Right atrium auricular region (tissue), 2 donors: Measurements from ENCODE around the gene ZNF775. TPM values are rescaled to one million over a fixed set of nuclear protein-coding genes. Genes with fewer than 3 reads are reported as not detected.

Source experiments
- DNase-seq: peaks from one replicate; pipeline ENCODE4 v3.0.0-alpha.2; 2019; ENCODE audit warnings: low spot score
- H3K27ac ChIP-seq, 2 donors: fragments of 200-600 bp; sonication (generic); 1 replicate in 1 of 2; 2 replicates in 1 of 2; pipeline ENCODE4 v1.5.1; 2016 to 2019
- H3K27me3 ChIP-seq, 2 donors: fragments of 200-600 bp; sonication (generic); one replicate each; pipeline versions ENCODE4 v1.5.1 to v1.6.0; 2017 to 2019
- H3K36me3 ChIP-seq: fragments of 200-600 bp; sonication (generic); one replicate; pipeline ENCODE4 v1.5.1; 2016
- H3K4me1 ChIP-seq, 2 donors: fragments of 200-600 bp; sonication (generic); one replicate each; pipeline versions ENCODE4 v1.5.1 to v1.6.0; 2017 to 2019
- H3K4me3 ChIP-seq, 2 donors: fragments of 200-600 bp; sonication (generic); 1 replicate in 1 of 2; 2 replicates in 1 of 2; pipeline ENCODE4 v1.5.1; 2017 to 2019; ENCODE audit warnings: mild to moderate bottlenecking in 1 of 2, moderate library complexity in 1 of 2
- H3K9me3 ChIP-seq, 2 donors: fragments of 200-600 bp; sonication (generic); one replicate each; pipeline ENCODE4 v1.5.1; 2019
- total RNA-seq, 2 donors: library from RNA; depleted of rRNA; stranded (reverse); fragments of >200 nt; gene quantifications; one replicate each; pipeline ENCODE4 v1.1.0, GENCODE V29; 2016
- TF ChIP-seq, protein P1 (sequence below), 2 donors: fragments of 200-600 bp; sonication (generic); IDR thresholded peaks; one replicate each; pipeline ENCODE4 v1.5.1; 2019; ENCODE audit warnings: antibody characterized with exemption in 2 of 2

The ZNF775 gene
- total RNA-seq, 2 donors from 2014 or later = 4.1 to 6.2 TPM

DNA sequence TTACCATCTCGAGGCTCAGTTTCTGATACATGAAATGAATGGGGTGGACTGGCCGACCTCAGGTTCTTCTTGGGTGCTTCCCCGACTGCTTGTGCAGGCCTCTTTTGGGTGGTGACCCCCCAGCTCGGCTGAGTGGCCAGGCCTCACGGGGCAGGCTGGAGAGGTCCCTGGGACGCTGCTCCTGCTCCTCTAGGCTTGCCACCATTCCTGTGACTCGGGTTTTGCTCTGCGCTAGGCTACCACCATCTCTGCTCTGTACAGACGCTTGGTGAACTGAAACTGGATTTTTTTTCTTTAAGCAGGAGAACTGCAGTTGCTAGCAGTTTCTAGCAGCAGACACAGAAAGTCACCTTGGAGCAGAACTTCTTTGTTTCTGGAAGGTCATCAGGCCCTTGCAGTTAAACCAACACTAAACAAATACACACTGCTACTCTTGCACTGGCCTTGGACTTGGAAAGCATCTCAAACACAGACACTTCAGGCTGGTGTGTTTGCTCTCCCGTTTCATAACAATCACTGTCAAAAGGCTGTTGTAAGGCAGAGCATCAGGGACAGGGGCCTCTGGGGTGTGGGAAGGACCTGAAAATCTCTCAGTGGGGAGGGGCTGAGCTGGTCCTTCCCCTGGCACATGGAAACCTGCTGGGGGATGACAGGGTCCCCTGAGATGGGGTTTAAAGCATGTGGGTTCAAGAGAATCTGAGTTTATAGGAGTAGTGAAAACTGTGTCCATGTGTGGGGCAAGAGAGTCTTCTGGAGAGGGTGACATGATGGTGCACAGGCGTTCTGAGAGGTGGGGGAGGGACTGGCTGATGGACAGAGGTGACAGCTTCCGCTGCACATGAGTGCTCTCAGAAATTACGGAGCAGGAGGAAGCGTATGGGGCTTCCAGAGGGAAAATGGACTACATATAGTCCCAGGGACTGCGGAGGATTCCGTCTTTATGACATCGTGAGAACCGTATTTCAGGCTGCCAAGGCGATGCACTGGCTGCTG is 36.3 kb downstream of the ZNF775 start:
- Histone ChIP-seq H3K36me3 (no peaks in the 10 kb centered on the region), H3K27ac (no peak overlapping the region), H3K4me1 (no peaks in the 10 kb centered on the region), H3K9me3 (no peaks in the 10 kb centered on the region), H3K27me3 (no peaks in the 10 kb centered on the region), H3K4me3 (no peak overlapping the region)
- TF ChIP-seq, protein P1, sequence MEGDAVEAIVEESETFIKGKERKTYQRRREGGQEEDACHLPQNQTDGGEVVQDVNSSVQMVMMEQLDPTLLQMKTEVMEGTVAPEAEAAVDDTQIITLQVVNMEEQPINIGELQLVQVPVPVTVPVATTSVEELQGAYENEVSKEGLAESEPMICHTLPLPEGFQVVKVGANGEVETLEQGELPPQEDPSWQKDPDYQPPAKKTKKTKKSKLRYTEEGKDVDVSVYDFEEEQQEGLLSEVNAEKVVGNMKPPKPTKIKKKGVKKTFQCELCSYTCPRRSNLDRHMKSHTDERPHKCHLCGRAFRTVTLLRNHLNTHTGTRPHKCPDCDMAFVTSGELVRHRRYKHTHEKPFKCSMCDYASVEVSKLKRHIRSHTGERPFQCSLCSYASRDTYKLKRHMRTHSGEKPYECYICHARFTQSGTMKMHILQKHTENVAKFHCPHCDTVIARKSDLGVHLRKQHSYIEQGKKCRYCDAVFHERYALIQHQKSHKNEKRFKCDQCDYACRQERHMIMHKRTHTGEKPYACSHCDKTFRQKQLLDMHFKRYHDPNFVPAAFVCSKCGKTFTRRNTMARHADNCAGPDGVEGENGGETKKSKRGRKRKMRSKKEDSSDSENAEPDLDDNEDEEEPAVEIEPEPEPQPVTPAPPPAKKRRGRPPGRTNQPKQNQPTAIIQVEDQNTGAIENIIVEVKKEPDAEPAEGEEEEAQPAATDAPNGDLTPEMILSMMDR (IDR thresholded peaks at IDR 0.05) = no peak
- peak; percentile 23 for DNase-seq

DNA sequence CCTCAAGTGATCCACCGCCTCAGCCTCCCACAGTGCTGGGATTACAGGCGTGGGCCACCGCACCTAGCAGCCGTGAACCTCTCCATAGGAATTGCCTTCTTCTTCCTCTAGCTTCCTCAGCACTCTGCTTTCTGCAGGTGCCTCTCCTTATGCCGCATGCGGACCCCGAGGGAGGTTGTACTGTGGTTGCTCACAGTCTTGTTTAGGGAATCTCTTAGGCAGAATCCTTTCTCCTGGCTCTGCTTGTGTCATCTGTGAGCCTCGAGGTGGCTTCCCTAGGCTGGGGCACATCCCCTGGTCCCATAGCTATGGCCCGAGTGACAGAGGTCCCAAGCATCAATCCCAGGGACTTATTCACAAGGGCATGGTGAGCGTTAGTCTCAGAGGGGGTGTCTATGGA is 38.1 kb downstream of the ZNF775 start:
- TF ChIP-seq, protein P1 (IDR thresholded peaks at IDR 0.05) = no peak
- Histone ChIP-seq H3K36me3 (no peaks in the 10 kb centered on the region), H3K27me3 (no peaks in the 10 kb centered on the region), H3K4me1 (no peaks in the 10 kb centered on the region), H3K27ac (no peak overlapping the region), H3K4me3 (no peak overlapping the region), H3K9me3 (no peaks in the 10 kb centered on the region)
- DNase-seq = peak; percentile 18

DNA sequence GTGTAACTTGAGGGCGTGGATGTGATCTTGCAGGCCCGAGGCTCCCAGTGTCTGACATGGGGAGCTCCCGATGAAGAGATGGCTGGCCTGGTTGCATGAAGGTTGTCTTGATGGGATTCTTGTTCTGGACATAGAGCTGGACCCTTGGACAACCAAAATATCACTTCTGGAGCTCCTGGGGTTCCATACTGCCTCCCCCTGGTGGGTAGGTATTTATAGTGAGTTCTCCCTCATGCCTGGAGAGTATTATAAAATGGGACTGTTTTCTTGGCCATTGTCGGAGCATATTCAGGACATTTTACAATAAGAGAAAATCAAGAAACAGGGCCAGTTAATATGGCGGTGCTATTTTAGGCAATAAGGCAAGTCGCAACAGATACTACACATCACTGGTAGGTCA is 38.7 kb downstream of the ZNF775 start:
- TF ChIP-seq, protein P1 (IDR thresholded peaks at IDR 0.05) = no peak
- DNase-seq = peak; percentile 43
- no peak overlapping the region for H3K27ac ChIP-seq

DNA sequence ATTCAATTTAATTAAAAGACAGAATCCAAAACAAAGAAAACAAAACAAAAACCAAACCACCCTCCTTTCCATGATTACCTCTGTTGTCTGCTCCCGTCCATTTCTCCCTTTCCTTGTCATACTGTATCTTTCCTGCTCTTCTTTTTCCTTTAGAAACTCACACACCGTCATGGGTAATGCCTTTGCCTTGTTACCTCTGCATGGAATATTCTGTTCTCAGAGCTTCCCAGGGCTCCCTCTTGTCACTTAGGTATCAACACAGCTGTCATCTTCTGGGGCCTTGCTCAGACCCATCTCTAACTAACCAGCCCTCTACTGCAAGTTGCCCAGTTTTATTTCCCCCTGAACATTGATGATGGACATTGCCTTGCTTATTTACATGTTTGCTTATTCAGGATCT is 41.1 kb downstream of the ZNF775 start:
- no peak overlapping the region for H3K27ac ChIP-seq
- no peaks in the 10 kb centered on the region for H3K9me3 ChIP-seq
- no peaks in the 10 kb centered on the region for H3K36me3 ChIP-seq
- H3K27me3 ChIP-seq = no peaks in the 10 kb centered on the region
- H3K4me3 ChIP-seq = no peak overlapping the region
- no peaks in the 10 kb centered on the region for H3K4me1 ChIP-seq
- no peak for DNase-seq
- TF ChIP-seq, protein P1 (IDR thresholded peaks at IDR 0.05) = no peak

More for the DNA sequence above, 38.7 kb downstream of the ZNF775 start:
- H3K4me1 ChIP-seq = no peaks in the 10 kb centered on the region
- no peaks in the 10 kb centered on the region for H3K27me3 ChIP-seq
- no peak overlapping the region for H3K4me3 ChIP-seq
- H3K36me3 ChIP-seq = no peaks in the 10 kb centered on the region
- no peaks in the 10 kb centered on the region for H3K9me3 ChIP-seq

DNA sequence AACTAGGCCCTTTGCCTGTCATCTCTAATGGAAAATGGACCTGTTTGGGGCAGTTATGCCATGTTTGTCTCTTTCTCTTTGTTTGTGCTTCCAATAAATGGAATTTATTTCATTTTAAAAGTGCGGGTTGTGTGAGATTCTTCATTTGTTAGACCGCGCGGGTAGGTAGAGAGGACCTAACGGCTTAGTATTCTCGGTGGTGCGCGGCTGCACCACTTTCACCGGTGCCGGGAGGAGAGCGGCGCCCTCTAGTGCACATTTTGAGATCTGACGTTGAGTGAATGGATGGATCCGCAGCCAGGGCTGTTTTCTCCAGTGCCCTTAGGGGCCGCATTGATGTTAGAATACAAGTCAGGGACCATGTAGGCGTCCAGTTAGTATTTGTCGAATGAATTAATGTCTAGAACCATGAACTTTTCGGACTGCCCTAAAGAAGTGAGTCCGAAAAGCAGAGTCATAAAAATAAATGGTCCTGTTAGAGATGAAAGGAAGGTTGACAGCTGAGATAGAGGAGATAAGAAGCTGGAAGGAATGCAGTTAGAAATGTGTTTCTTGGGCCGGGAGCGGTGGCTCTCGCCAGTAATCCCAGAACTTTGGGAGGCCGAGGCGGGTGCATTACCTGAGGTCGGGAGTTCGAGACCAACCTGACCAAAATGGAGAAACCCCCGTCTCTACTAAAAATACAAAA is 42.0 kb downstream of the ZNF775 start:
- DNase-seq = peak; percentile 86
- TF ChIP-seq, protein P1 (IDR thresholded peaks at IDR 0.05) = peak; percentile 77 to 92
- H3K27ac ChIP-seq = no peak overlapping the region
- no peak overlapping the region for H3K4me3 ChIP-seq
- H3K9me3 ChIP-seq = no peaks in the 10 kb centered on the region
- H3K27me3 ChIP-seq = no peaks in the 10 kb centered on the region
- no peaks in the 10 kb centered on the region for H3K36me3 ChIP-seq
- no peaks in the 10 kb centered on the region for H3K4me1 ChIP-seq
